ENCODE measurements around the gene BAK1. TPM values are rescaled to one million over a fixed set of nuclear protein-coding genes. Genes with fewer than 3 reads are reported as not detected.

BAK1 gene
- total and polyA plus RNA-seq, 2 of the 4 experiments (the other 2 are of a cell fraction) = 12.0 to 19.0 TPM

DNA sequence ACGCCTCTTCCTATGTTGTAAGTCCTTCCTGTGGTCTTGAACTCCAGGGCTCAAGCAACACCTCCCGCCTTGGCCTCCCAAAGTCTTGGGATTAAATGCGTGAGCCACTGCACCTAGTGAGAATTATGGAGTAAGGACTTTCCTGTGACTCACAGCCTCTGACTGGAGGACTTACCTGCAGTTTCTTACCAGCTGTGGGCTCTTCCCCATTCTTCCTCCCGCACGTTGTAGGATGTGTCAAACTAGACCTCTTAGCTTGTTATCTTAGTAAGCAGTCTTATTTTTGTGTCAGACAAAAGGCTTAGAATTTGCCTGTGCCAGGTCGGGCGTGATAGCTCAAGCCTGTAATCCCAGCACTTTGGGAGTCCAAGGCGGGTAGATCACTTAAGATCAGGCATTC lies 30.9 kb downstream of the BAK1 start:
- DNase-seq (no peak), ATAC-seq (ENCODE audit: low read depth) (no peak)
- Histone ChIP-seq H3K14ac (replicated peaks; ENCODE audit: low read depth, low read length) (no peak overlapping the region), H3K9me3 (ENCODE audit: control insufficient read depth, insufficient read depth, low read length) (no peaks in the 10 kb centered on the region), H3K4me1 (ENCODE audit: control insufficient read depth, insufficient read depth, low read length) (no peaks in the 10 kb centered on the region), H4K5ac (ENCODE audit: low read depth, low read length) (no peak overlapping the region), H2BK20ac (ENCODE audit: low read depth, low read length) (no peak overlapping the region), H3K79me1 (ENCODE audit: low read depth in 1 of 2, low read length in 2 of 2) (no peaks in the 10 kb centered on the region), H2AFZ (replicated peaks; ENCODE audit: low read length, poor library complexity) (no peak overlapping the region), H3K56ac (ENCODE audit: extremely low read depth, insufficient read depth, low read length) (no peak overlapping the region), H3K4me2 (ENCODE audit: low read depth, low read length) (no peak overlapping the region), H2AK9ac (replicated peaks; ENCODE audit: low read depth, low read length, poor library complexity) (no peak overlapping the region), H2BK15ac (ENCODE audit: low read depth, low read length) (no peak overlapping the region), H3K9ac (ENCODE audit: low read depth, low read length) (no peak overlapping the region), H3K18ac (ENCODE audit: low read depth, low read length) (no peak overlapping the region), H3K27me3 (ENCODE audit: control insufficient read depth, insufficient read depth, low read length) (peaks cover 9% of the 10 kb centered on the region), H3K4ac (ENCODE audit: low read depth, low read length) (no peak overlapping the region), H4K20me1 (ENCODE audit: insufficient read depth, low read length) (no peaks in the 10 kb centered on the region), H3K27ac (ENCODE audit: insufficient read depth, low read length) (no peak overlapping the region), H3K36me3 (ENCODE audit: control insufficient read depth, insufficient read depth, low read length) (no peaks in the 10 kb centered on the region), H4K8ac (ENCODE audit: low read depth in 2 of 2, low read length in 2 of 2) (no peak overlapping the region), H2BK120ac (ENCODE audit: low read depth, low read length) (no peak overlapping the region), H3K9me1 (ENCODE audit: insufficient read depth, low read length) (no peaks in the 10 kb centered on the region), H4K91ac (ENCODE audit: insufficient read depth, low read depth, low read length) (no peak overlapping the region), H2AK5ac (ENCODE audit: low read depth, low read length) (no peak overlapping the region), H2BK5ac (ENCODE audit: low read depth, low read length, poor library complexity, severe bottlenecking) (no peak overlapping the region), H3K23ac (ENCODE audit: low read depth, low read length) (no peak overlapping the region), H3K4me3 (ENCODE audit: insufficient read depth, low read depth, low read length) (no peak overlapping the region)
- intact Hi-C loops (cut with micrococcal nuclease) (no loop called here), dilution Hi-C loops (cut with HindIII; ENCODE audit: low sequenced_read_pairs, unreplicated experiment) (no loop called here), in situ Hi-C loops (cut with MboI; ENCODE audit: low sequenced_read_pairs) (no loop called here)
- CTCF ChIA-PET = no interaction called here
- no TSS peak for BruUV-seq (replicated peaks)
- WGBS, 2 experiments (ENCODE audit: extremely low coverage in 2 of 2, insufficient read length in 1 of 2) = no CpG with 5 or more reads among the region's 8 CpGs
- POLR2A ChIA-PET (ENCODE audit: unreplicated experiment) = no interaction called here
- TF ChIP-seq POLR2A (IDR thresholded peaks at IDR 0.05; ENCODE audit: low read depth, low read length) (no peak), CEBPB (IDR thresholded peaks at IDR 0.05; ENCODE audit: low read depth, low read length) (no peak), RFX5 (IDR thresholded peaks at IDR 0.05; ENCODE audit: low read depth, low read length) (no peak), RCOR1 (IDR thresholded peaks at IDR 0.05; ENCODE audit: insufficient replicate concordance, low read length) (no peak), FOS (IDR thresholded peaks at IDR 0.05; ENCODE audit: low read depth, low read length) (no peak), NFE2L2 (IDR thresholded peaks at IDR 0.05; ENCODE audit: low read depth, low read length) (no peak), MXI1 (IDR thresholded peaks at IDR 0.05; ENCODE audit: borderline replicate concordance, low read depth, low read length) (no peak), SMC3 (IDR thresholded peaks at IDR 0.05; ENCODE audit: low read depth, low read length) (no peak), RAD21 (IDR thresholded peaks at IDR 0.05; ENCODE audit: low read length) (no peak)
- TF ChIP-seq, protein P1, sequence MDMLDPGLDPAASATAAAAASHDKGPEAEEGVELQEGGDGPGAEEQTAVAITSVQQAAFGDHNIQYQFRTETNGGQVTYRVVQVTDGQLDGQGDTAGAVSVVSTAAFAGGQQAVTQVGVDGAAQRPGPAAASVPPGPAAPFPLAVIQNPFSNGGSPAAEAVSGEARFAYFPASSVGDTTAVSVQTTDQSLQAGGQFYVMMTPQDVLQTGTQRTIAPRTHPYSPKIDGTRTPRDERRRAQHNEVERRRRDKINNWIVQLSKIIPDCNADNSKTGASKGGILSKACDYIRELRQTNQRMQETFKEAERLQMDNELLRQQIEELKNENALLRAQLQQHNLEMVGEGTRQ (IDR thresholded peaks at IDR 0.05; ENCODE audit: low read depth, low read length) = no peak
